Epithelial cell of proximal tubule (primary cell): Measurements from ENCODE around the gene TCTN3. TPM values are rescaled to one million over a fixed set of nuclear protein-coding genes. Genes with fewer than 3 reads are reported as not detected.
A peak's percentile ranks its signal among the peaks of the same experiment; 100 is the strongest.
"Not testable (repeated sequence)": the region's sequence is repeated elsewhere in the genome, so short reads cannot be mapped to it uniquely, and the experiment has no call there.

ENCODE experiments used
- DNase-seq: peaks from one replicate; pipeline ENCODE4 v3.0.0-alpha.2; 2011; ENCODE audit warnings: low read depth
- H3K4me3 ChIP-seq: 2 replicates; pipeline ENCODE4 v1.5.1; 2011; ENCODE audit warnings: low read depth, mild to moderate bottlenecking, low read length
- CTCF ChIP-seq: conservative IDR thresholded peaks from 2 replicates; pipeline ENCODE4 v1.5.1; 2012; ENCODE audit warnings: low read depth, mild to moderate bottlenecking, low read length
- total RNA-seq: library from RNA; depleted of rRNA; stranded (reverse); fragments of >200 nt; gene quantifications from 2 replicates; pipeline ENCODE4 v1.2.3, GENCODE V29; 2015

TCTN3 gene
- 33.6 and 38.3 TPM in 2 replicates for total RNA-seq

DNA sequence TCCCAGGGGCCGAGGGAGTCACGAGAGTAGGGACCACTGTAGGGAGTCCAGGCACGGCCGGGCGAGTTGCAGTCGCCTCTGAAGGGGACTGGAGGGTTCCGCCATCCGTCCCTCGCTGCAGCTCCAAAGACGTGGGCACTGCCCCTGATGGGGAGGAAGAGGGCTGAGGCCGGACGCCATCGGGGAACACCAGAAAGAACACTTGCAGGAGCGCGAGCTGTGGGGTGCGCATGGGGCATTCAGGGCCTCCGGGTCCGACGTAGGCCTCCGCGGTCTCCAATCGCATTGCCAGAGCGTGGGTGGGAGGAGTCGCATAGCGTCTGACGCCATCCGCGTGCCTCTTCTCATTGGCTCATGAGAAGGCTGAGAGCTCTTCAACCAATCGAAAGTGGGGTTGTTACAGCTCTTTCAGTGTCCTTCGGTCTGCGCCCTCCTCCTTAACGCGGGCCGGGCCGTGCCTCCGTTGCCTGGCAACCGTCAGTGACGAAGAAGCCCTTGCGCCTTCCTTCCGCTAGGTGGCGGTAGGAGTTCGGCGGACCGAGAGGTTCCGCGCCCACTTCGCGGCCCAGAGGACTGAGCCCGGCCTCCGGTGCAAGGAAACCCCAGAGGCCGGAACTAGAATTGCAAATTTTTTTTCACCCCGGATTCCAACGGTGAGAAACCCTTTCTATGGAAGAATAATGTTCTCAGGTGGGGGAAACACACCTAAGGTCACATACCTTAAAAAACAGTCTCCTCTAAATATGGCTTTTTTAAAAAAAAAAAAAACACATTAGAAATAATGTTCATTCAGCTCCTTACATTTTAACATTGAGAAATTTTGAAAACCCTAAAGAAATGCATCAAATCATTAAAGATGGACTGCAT, at the start of gene TCTN3:
Gene TCTN3, minus strand, starts transcription at position 260 of the 867 bp plus-strand sequence. Its CDS starts 28 bp downstream, at position 232.
- H3K4me3 ChIP-seq, result peak within 1 kb of the TSS; percentile 100
- peak; percentile 99 for TF ChIP-seq CTCF
- peak; percentile 96 for DNase-seq

GRCh38 chr10:95742962-95743535, 49.3 kb upstream of the TCTN3 start:
- DNase-seq, result no peak
- TF ChIP-seq CTCF, result no peak
- H3K4me3 ChIP-seq, result no peak overlapping the region

DNA sequence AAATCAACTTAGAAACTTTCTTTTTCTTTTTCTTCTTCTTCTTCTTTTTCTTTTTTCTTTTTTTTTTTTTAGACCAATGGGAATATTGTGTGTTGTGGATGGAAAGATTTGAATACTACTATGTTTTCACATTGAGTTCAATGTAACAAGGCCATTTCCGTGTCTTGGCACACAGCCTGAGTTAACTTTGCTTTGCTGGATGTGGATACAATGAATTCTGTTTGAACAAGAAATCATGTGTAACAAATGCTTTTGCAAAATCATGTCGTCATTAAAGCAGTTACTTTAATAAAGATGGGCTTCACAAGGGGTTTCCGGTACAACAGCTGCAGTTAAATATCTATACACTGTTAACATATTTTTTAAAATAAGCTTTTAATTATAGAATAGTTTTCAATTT, 48.8 kb upstream of the TCTN3 start:
- no peak for TF ChIP-seq CTCF
- no peak for DNase-seq

GRCh38 chr10:95741807-95742467, 48.2 kb upstream of the TCTN3 start:
- DNase-seq, result no peak
- no peak for TF ChIP-seq CTCF

More for the DNA sequence above, 48.8 kb upstream of the TCTN3 start:
- no peak overlapping the region for H3K4me3 ChIP-seq

GRCh38 chr10:95739056-95739455, 45.3 kb upstream of the TCTN3 start:
- no peak for DNase-seq
- no peak for TF ChIP-seq CTCF
- H3K4me3 ChIP-seq, result no peak overlapping the region

More at GRCh38 chr10:95741807-95742467, 48.2 kb upstream of the TCTN3 start:
- no peak overlapping the region for H3K4me3 ChIP-seq

- not testable (repeated sequence) for DNase-seq
Observed at GRCh38 chr10:95732907-95733306, 39.2 kb upstream of the TCTN3 start.

GRCh38 chr10:95730233-95730632, 36.5 kb upstream of the TCTN3 start:
- no peak overlapping the region for H3K4me3 ChIP-seq
- no peak for TF ChIP-seq CTCF
- no peak for DNase-seq

More at GRCh38 chr10:95732907-95733306, 39.2 kb upstream of the TCTN3 start:
- not testable (repeated sequence) for H3K4me3 ChIP-seq
